ENCODE results near the gene STPG1.

- TF ChIP-seq CTCF (IDR thresholded peaks at IDR 0.05): no peak
- TF ChIP-seq POLR2AphosphoS5 (IDR thresholded peaks at IDR 0.05): no peak
Observed at GRCh38 chr1:24385160-24385940, 28.2 kb downstream of the STPG1 start.

Measured in breast epithelium (tissue), 3 donors.